ENCODE results near the gene SH3PXD2A.

DNA sequence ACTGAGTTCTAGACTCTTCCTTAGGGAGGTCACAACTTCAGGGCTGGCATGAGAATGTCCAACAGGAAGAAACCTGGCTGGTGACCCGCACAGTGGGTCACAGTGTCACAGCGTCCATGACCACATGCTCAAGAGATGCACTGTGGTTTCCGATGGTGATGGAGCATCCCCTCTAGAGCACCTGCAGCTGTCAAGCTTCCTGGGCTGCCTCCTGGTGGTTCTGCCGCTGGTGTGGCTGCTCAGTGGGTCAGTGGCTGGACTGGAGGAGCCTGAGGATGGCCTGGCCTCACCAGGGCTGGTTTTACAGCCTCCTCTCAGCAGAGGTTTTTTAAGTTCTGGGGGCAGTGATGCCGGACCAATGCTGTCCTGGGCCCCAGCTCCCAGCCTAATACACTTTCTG is 149.3 kb downstream of the SH3PXD2A start:
- TF ChIP-seq, protein P1, sequence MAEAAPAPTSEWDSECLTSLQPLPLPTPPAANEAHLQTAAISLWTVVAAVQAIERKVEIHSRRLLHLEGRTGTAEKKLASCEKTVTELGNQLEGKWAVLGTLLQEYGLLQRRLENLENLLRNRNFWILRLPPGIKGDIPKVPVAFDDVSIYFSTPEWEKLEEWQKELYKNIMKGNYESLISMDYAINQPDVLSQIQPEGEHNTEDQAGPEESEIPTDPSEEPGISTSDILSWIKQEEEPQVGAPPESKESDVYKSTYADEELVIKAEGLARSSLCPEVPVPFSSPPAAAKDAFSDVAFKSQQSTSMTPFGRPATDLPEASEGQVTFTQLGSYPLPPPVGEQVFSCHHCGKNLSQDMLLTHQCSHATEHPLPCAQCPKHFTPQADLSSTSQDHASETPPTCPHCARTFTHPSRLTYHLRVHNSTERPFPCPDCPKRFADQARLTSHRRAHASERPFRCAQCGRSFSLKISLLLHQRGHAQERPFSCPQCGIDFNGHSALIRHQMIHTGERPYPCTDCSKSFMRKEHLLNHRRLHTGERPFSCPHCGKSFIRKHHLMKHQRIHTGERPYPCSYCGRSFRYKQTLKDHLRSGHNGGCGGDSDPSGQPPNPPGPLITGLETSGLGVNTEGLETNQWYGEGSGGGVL (tag by site-specific recombination; IDR thresholded peaks at IDR 0.05), result no peak
- TF ChIP-seq, protein P2, sequence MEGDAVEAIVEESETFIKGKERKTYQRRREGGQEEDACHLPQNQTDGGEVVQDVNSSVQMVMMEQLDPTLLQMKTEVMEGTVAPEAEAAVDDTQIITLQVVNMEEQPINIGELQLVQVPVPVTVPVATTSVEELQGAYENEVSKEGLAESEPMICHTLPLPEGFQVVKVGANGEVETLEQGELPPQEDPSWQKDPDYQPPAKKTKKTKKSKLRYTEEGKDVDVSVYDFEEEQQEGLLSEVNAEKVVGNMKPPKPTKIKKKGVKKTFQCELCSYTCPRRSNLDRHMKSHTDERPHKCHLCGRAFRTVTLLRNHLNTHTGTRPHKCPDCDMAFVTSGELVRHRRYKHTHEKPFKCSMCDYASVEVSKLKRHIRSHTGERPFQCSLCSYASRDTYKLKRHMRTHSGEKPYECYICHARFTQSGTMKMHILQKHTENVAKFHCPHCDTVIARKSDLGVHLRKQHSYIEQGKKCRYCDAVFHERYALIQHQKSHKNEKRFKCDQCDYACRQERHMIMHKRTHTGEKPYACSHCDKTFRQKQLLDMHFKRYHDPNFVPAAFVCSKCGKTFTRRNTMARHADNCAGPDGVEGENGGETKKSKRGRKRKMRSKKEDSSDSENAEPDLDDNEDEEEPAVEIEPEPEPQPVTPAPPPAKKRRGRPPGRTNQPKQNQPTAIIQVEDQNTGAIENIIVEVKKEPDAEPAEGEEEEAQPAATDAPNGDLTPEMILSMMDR (tag by site-specific recombination; IDR thresholded peaks at IDR 0.05), result no peak
- TF ChIP-seq ZNF2 (tag by site-specific recombination; IDR thresholded peaks at IDR 0.05) (no peak), ZNF239 (tag by site-specific recombination; IDR thresholded peaks at IDR 0.05) (no peak), ZNF274 (IDR thresholded peaks at IDR 0.05; ENCODE audit: low read length) (no peak), ZNF274 (tag by site-specific recombination; IDR thresholded peaks at IDR 0.05; ENCODE audit: borderline replicate concordance) (no peak), ZNF16 (tag by site-specific recombination; IDR thresholded peaks at IDR 0.05; ENCODE audit: low read depth) (no peak), OSR2 (tag by site-specific recombination; IDR thresholded peaks at IDR 0.05) (no peak), ZNF561 (tag by site-specific recombination; IDR thresholded peaks at IDR 0.05; ENCODE audit: borderline replicate concordance) (no peak), ZNF311 (tag by site-specific recombination; IDR thresholded peaks at IDR 0.05; ENCODE audit: borderline replicate concordance) (no peak)
- TF ChIP-seq, protein P3, sequence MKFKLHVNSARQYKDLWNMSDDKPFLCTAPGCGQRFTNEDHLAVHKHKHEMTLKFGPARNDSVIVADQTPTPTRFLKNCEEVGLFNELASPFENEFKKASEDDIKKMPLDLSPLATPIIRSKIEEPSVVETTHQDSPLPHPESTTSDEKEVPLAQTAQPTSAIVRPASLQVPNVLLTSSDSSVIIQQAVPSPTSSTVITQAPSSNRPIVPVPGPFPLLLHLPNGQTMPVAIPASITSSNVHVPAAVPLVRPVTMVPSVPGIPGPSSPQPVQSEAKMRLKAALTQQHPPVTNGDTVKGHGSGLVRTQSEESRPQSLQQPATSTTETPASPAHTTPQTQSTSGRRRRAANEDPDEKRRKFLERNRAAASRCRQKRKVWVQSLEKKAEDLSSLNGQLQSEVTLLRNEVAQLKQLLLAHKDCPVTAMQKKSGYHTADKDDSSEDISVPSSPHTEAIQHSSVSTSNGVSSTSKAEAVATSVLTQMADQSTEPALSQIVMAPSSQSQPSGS (tag by site-specific recombination; IDR thresholded peaks at IDR 0.05; ENCODE audit: low read depth), result no peak
